ENCODE data around the gene CEP70.

GRCh38 chr3:138477801-138478200 lies 116.3 kb downstream of the CEP70 start:
- TF ChIP-seq CTCF (IDR thresholded peaks at IDR 0.05; ENCODE audit: low read length) = no peak
- no peak for TF ChIP-seq EZH2 (IDR thresholded peaks at IDR 0.05; ENCODE audit: borderline replicate concordance, low read length)

Measured in OCI-LY1 (cell line).